ENCODE results near the gene BMP6.

Gene BMP6

DNA sequence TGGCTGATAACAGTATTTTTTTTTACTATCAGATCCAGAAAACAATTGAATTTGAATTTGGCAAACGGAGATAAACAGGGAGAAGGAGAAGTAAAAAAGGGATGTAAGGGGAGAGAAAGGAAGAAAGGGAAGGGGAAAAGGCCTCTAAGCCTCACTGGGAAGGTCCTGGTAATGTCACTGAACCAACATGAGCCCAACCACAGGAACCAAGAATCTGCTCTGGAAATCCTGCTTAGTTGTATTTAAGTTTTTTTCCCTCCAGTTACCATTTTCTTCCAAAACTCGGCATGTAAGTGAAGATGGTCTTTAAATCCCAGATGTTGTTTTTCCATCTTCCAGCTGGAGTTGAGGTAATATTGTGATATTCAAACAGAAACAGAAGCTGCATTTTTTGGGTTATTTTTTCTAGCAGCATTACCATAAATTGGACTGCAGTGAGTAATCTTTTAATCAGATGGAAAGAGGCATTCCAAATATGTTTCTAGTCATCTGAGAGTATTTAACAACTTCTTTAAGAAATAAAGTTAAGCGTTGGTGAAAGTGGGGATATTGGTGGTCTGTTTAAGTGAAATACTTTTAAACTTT, 93.6 kb downstream of the BMP6 start:
- Histone ChIP-seq H3K36me3 (ENCODE audit: insufficient read depth, low read depth, low read length) (no peaks in the 10 kb centered on the region), H3K27ac (ENCODE audit: low read length) (no peak overlapping the region), H3K27me3 (ENCODE audit: insufficient read depth, low read length) (no peaks in the 10 kb centered on the region), H3K9ac (ENCODE audit: low read depth, low read length) (no peak overlapping the region), H3K9me3 (ENCODE audit: insufficient read depth, low read depth, low read length) (no peaks in the 10 kb centered on the region), H3K4me3 (ENCODE audit: low read length) (no peak overlapping the region), H3K4me1 (ENCODE audit: insufficient read depth, low read length) (no peaks in the 10 kb centered on the region)

DNA sequence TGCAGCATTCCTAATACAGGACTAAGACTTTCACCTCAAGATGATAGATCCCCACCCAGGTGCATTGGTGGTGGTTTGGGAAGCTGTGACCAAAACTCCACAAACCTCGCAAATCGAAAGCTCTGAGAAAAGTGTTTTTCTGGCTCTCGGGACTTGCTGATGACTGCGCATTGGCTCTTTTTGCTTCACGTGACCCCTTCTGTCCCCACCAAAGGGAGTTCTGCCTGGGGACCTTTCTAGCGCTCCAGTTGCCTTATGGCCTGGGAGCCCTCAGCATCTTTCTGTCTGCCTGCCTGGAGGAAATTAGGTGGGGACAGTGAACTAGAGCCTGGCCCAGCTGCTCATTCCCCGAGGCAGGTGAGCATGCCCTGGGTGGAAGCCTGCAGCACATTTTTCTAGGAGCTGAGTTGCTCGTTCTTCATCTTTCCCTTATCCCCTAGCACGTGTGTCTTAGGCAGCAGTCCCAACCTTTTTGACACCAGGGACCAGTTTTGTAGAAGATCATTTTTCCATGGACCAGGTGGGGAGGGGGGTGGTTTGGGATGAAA, 94.5 kb downstream of the BMP6 start:
- no peaks in the 10 kb centered on the region for H3K36me3 ChIP-seq (ENCODE audit: insufficient read depth, low read depth, low read length)
- no peaks in the 10 kb centered on the region for H3K9me3 ChIP-seq (ENCODE audit: insufficient read depth, low read depth, low read length)
- no peak overlapping the region for H3K27ac ChIP-seq (ENCODE audit: low read length)
- no peaks in the 10 kb centered on the region for H3K4me1 ChIP-seq (ENCODE audit: insufficient read depth, low read length)
- no peak overlapping the region for H3K9ac ChIP-seq (ENCODE audit: low read depth, low read length)
- H3K27me3 ChIP-seq (ENCODE audit: insufficient read depth, low read length): no peaks in the 10 kb centered on the region
- H3K4me3 ChIP-seq (ENCODE audit: low read length): no peak overlapping the region

DNA sequence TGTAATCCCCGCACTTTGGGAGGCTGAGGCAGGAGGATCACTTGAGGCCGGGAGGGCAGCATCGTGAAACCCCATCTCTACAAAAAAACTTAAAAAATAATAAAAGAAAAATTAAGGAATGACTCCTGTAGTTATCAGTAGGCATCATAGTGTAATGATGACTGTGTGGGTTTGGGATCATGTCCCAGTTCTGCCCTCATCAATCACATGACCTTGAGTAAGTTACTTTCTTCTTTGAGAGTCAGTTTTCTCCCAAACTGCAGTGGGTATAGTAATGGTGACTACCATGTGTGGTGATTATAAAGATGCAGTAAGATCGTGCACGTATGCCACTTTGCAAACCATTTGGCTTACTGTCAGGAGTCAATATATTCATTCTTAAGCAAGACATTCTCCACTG, 95.5 kb downstream of the BMP6 start:
- Histone ChIP-seq H3K36me3 (ENCODE audit: insufficient read depth, low read depth, low read length) (no peaks in the 10 kb centered on the region), H3K9me3 (ENCODE audit: insufficient read depth, low read depth, low read length) (no peaks in the 10 kb centered on the region), H3K27ac (ENCODE audit: low read length) (no peak overlapping the region), H3K4me1 (ENCODE audit: insufficient read depth, low read length) (no peaks in the 10 kb centered on the region), H3K27me3 (ENCODE audit: insufficient read depth, low read length) (no peaks in the 10 kb centered on the region), H3K9ac (ENCODE audit: low read depth, low read length) (no peak overlapping the region), H3K4me3 (ENCODE audit: low read length) (no peak overlapping the region)

DNA sequence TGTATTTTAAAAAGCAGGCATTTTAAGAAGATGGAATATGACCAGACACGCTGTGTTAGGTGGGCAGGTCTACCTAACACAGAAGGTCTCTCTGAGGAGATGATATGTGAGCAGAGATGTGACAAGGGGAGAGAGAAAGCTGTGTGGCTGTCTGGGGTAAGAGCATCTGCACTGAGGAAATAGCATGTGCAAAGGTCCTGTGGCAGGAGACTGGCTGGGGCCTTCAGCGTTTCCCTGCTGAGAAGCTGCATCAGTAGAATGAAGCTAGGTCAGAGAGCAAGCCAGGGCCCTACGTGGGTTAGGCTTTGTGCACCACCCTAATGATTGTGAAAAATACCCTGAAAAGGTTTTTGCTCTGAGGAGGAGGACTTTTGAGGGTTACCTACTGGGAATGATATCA, 97.7 kb downstream of the BMP6 start:
- H3K4me3 ChIP-seq (ENCODE audit: low read length): no peak overlapping the region
- H3K27ac ChIP-seq (ENCODE audit: low read length): no peak overlapping the region
- H3K9me3 ChIP-seq (ENCODE audit: insufficient read depth, low read depth, low read length): no peaks in the 10 kb centered on the region
- no peaks in the 10 kb centered on the region for H3K36me3 ChIP-seq (ENCODE audit: insufficient read depth, low read depth, low read length)
- H3K27me3 ChIP-seq (ENCODE audit: insufficient read depth, low read length): no peaks in the 10 kb centered on the region
- peaks cover 11% of the 10 kb centered on the region; the same call in 1 of the 2 replicates for H3K4me1 ChIP-seq (ENCODE audit: insufficient read depth, low read length)
- H3K9ac ChIP-seq (ENCODE audit: low read depth, low read length): no peak overlapping the region

DNA sequence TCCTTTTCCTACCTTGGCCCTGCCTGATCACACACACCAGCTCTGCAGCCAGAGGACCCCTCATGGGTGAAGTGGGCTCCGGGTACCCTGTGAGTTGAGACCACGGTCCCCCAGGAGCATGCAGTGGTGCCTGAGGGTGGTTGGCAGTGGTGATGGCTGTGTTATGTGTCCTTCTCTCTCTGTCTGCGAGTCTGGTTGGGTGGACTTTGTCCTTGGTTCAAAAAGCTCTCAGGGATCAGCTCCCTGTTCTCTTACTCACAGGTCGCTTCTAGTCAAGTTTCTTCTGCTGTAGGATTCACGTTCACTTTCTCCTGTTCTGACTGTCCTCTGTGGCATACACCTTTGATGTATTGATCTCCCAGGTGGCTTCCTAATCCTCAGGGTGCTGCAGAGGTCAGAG, 100.1 kb downstream of the BMP6 start:
- Histone ChIP-seq H3K4me3 (ENCODE audit: low read length) (no peak overlapping the region), H3K27ac (ENCODE audit: low read length) (no peak overlapping the region), H3K9me3 (ENCODE audit: insufficient read depth, low read depth, low read length) (no peaks in the 10 kb centered on the region), H3K9ac (ENCODE audit: low read depth, low read length) (no peak overlapping the region), H3K27me3 (ENCODE audit: insufficient read depth, low read length) (no peaks in the 10 kb centered on the region), H3K36me3 (ENCODE audit: insufficient read depth, low read depth, low read length) (no peaks in the 10 kb centered on the region), H3K4me1 (ENCODE audit: insufficient read depth, low read length) (peaks cover 11% of the 10 kb centered on the region; the same call in 1 of the 2 replicates)

DNA sequence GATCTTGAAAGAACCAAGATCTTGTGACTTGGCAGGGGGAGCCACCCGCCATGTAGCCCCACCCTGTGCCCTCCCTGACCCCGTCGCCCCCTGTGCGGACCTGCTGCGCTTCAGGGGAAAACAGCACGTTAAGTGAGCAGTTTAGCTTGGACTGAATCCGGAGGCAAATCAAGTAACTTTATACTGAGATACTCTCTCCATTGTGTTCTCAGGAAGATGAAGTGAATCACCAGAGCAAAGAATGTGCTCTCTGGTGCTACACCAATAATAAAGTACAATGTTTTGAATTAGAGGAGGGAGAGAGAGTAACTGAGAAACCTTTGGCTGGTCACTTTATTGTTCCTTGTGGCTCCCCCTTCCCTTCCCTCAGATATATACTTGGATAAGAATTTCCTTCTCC, 101.2 kb downstream of the BMP6 start:
- no peak overlapping the region for H3K27ac ChIP-seq (ENCODE audit: low read length)
- no peaks in the 10 kb centered on the region for H3K27me3 ChIP-seq (ENCODE audit: insufficient read depth, low read length)
- no peaks in the 10 kb centered on the region for H3K9me3 ChIP-seq (ENCODE audit: insufficient read depth, low read depth, low read length)
- H3K36me3 ChIP-seq (ENCODE audit: insufficient read depth, low read depth, low read length): no peaks in the 10 kb centered on the region
- H3K4me1 ChIP-seq (ENCODE audit: insufficient read depth, low read length): peaks cover 11% of the 10 kb centered on the region; the same call in 1 of the 2 replicates
- H3K9ac ChIP-seq (ENCODE audit: low read depth, low read length): no peak overlapping the region
- no peak overlapping the region for H3K4me3 ChIP-seq (ENCODE audit: low read length)

DNA sequence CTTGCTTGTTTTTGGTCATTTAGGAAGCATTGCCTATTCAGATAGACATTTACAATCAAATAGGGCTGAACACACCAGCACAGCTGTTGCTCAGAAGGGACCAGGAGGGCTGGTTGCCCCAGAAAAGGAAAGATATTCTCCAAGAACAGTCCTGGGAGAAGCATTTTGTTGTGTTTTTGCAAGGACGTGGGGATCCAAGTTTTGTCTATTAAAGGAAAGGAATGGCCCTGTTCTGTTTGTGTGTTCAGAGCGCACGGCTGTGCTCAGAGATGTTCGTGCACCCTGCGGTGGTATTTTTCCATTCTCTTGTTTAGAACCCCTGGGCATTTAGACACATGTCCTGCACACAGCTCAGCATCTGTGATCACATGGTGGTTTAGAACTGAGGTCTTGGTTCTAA, 102.2 kb downstream of the BMP6 start:
- H3K4me1 ChIP-seq (ENCODE audit: insufficient read depth, low read length): peaks cover 11% of the 10 kb centered on the region; the same call in 1 of the 2 replicates
- H3K36me3 ChIP-seq (ENCODE audit: insufficient read depth, low read depth, low read length): no peaks in the 10 kb centered on the region
- no peaks in the 10 kb centered on the region for H3K9me3 ChIP-seq (ENCODE audit: insufficient read depth, low read depth, low read length)
- no peaks in the 10 kb centered on the region for H3K27me3 ChIP-seq (ENCODE audit: insufficient read depth, low read length)
- H3K27ac ChIP-seq (ENCODE audit: low read length): no peak overlapping the region
- H3K9ac ChIP-seq (ENCODE audit: low read depth, low read length): no peak overlapping the region
- H3K4me3 ChIP-seq (ENCODE audit: low read length): no peak overlapping the region

DNA sequence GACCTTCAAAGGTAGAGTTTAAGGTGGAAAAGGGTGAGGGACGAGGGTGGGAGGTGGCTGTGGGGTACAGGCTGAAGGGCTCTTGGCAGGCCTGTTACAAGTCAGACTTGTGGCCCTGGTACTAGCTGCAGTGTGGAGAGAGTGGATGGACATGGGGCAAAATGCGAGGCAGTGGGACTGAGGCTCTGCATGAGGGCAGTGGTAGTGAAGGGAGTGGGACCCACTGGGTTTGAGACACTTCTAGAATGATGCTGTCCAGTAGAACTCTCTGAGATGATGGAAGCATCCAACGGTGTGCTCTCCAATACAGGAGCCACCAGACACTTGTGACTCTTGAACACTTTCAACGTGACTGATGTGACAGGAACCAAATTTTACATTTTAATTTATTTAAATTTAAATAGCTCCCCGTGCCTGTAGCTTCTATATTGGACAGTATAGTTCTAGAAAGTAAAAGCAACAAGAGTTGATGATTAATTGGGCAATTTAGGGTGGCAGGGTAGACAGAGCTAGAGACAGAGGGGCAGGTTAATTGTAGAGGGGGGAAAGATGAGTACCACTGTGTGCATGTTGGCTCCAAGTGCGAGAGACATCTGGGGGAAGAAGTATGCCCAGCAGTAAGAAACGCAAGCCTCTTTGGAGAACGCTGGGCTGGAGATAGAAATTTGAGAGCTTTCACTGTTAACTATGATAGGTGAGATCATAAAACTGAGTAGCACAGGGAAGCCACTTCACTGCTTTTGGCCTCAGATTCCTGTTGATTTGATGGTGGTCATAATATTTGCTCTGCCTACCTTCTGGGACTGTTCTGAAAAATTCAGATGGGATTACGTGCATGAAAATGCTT, 107.2 kb downstream of the BMP6 start:
- Histone ChIP-seq H3K36me3 (ENCODE audit: insufficient read depth, low read depth, low read length) (no peaks in the 10 kb centered on the region), H3K9ac (ENCODE audit: low read depth, low read length) (no peak overlapping the region), H3K9me3 (ENCODE audit: insufficient read depth, low read depth, low read length) (no peaks in the 10 kb centered on the region), H3K4me3 (ENCODE audit: low read length) (no peak overlapping the region), H3K27me3 (ENCODE audit: insufficient read depth, low read length) (no peaks in the 10 kb centered on the region), H3K27ac (ENCODE audit: low read length) (no peak overlapping the region), H3K4me1 (ENCODE audit: insufficient read depth, low read length) (peaks cover 2% of the 10 kb centered on the region; the same call in 1 of the 2 replicates)

DNA sequence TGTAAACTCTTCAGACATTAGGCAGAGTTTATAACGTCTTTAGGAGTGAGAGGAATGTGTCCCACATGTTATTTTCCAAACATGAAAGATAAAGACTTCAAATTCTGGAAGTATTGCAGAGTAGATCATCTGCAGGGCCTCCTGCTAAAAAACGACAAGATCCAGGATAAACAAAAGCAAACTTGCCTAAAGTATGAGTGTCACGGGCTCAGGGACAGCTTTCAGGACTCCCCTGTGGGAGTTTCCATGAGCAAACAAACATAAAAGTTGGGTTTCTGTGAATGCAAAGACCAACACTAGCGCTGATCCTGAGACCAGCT, 107.8 kb downstream of the BMP6 start:
- Histone ChIP-seq H3K27me3 (ENCODE audit: insufficient read depth, low read length) (no peaks in the 10 kb centered on the region), H3K4me3 (ENCODE audit: low read length) (no peak overlapping the region), H3K9me3 (ENCODE audit: insufficient read depth, low read depth, low read length) (no peaks in the 10 kb centered on the region), H3K4me1 (ENCODE audit: insufficient read depth, low read length) (no peaks in the 10 kb centered on the region), H3K36me3 (ENCODE audit: insufficient read depth, low read depth, low read length) (no peaks in the 10 kb centered on the region), H3K9ac (ENCODE audit: low read depth, low read length) (no peak overlapping the region), H3K27ac (ENCODE audit: low read length) (no peak overlapping the region)

DNA sequence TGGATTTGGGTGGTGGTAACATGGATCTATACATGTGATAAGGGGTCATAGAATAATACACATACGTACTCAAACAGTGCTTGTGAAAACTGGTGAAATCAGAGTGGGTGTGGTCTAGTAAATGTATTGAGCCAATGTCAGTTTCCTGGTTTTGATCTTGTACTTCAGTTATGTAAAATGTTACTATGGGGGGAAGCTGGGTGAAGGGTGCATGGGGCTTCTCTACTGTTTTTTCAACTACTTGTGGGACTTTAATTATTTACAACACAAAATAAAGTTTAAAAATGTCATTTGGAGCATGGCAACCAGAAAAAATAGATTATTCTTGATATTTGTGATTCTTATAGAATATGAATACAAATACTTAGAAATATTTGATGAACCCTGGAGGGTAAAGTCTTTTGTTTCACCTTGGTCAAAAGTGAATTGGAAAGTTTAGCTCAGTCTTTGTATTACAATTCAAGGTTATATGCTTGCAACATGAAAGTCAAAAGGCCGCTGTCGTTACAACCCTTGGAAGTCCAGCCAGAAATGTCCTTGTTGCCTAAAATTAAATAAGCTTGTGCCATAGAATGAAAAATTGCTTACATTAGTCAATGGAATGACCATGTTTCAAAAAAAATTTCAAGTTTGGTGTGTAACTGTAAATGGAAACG, 110.6 kb downstream of the BMP6 start:
- H3K4me3 ChIP-seq (ENCODE audit: low read length): no peak overlapping the region
- H3K9me3 ChIP-seq (ENCODE audit: insufficient read depth, low read depth, low read length): no peaks in the 10 kb centered on the region
- no peaks in the 10 kb centered on the region for H3K36me3 ChIP-seq (ENCODE audit: insufficient read depth, low read depth, low read length)
- H3K27me3 ChIP-seq (ENCODE audit: insufficient read depth, low read length): no peaks in the 10 kb centered on the region
- H3K4me1 ChIP-seq (ENCODE audit: insufficient read depth, low read length): peaks cover 9% of the 10 kb centered on the region; the same call in 1 of the 2 replicates
- no peak overlapping the region for H3K27ac ChIP-seq (ENCODE audit: low read length)
- H3K9ac ChIP-seq (ENCODE audit: low read depth, low read length): no peak overlapping the region

DNA sequence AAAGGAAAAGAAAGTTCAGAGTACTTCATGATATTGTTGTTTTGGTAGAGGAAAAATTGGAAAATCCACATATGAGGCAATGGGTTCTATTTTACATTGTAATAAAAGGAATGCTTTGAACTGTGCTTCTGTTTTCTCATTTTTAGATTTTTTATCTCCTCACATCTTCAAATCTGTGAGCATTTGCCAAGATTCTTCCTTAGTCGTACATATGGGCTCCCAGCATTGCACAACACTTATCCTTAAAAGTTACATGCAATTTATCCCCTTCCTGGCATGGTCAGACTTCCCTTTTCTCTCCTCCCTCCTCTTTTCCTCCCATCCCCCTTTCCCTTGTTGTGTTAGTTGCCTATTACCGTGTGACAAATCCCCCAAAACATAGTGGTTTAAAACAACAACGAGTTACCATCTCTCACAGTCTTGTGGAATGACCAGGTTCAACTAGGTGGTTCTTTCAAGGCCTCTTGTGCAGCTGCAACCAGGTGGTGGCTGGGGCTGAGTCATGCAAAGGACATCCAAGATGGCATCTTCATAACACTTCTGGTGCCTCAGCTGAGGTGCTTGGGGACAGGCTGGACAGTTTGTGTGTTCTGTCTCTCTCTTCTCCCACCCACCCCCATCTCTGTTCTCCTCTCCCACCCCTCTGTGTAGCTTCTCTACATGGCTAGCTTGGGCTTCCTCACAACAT, 116.0 kb downstream of the BMP6 start:
- Histone ChIP-seq H3K4me3 (ENCODE audit: low read length) (no peak overlapping the region), H3K27ac (ENCODE audit: low read length) (no peak overlapping the region), H3K36me3 (ENCODE audit: insufficient read depth, low read depth, low read length) (no peaks in the 10 kb centered on the region), H3K9me3 (ENCODE audit: insufficient read depth, low read depth, low read length) (no peaks in the 10 kb centered on the region), H3K27me3 (ENCODE audit: insufficient read depth, low read length) (no peaks in the 10 kb centered on the region), H3K4me1 (ENCODE audit: insufficient read depth, low read length) (peaks cover 9% of the 10 kb centered on the region; the same call in 1 of the 2 replicates), H3K9ac (ENCODE audit: low read depth, low read length) (no peak overlapping the region)

Data from iPS-20b (cell line).